ENCODE data around the gene LRIG1. TPM values are rescaled to one million over a fixed set of nuclear protein-coding genes. Genes with fewer than 3 reads are reported as not detected.

The LRIG1 gene
- total and polyA plus RNA-seq, 10 of the 15 experiments (the other 5 are each of a cell fraction or from before 2014, with no cell fraction given) = 0.84 to 16.4 (median 8.1) TPM

GRCh38 chr3:66386011-66386924, 114.6 kb downstream of the LRIG1 start (continued):
- TF ChIP-seq CEBPB (IDR thresholded peaks at IDR 0.05; ENCODE audit: borderline replicate concordance in 1 of 2, low read depth in 2 of 2, low read length in 2 of 2) = no peak
- no peak for TF ChIP-seq RAD21 (IDR thresholded peaks at IDR 0.05; ENCODE audit: insufficient read depth, low read depth, low read length)
- TF ChIP-seq, protein P1, sequence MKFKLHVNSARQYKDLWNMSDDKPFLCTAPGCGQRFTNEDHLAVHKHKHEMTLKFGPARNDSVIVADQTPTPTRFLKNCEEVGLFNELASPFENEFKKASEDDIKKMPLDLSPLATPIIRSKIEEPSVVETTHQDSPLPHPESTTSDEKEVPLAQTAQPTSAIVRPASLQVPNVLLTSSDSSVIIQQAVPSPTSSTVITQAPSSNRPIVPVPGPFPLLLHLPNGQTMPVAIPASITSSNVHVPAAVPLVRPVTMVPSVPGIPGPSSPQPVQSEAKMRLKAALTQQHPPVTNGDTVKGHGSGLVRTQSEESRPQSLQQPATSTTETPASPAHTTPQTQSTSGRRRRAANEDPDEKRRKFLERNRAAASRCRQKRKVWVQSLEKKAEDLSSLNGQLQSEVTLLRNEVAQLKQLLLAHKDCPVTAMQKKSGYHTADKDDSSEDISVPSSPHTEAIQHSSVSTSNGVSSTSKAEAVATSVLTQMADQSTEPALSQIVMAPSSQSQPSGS (IDR thresholded peaks at IDR 0.05; ENCODE audit: low read length) = peak; percentile 15; the same call in 1 of the 2 replicates
- TF ChIP-seq, protein P2, sequence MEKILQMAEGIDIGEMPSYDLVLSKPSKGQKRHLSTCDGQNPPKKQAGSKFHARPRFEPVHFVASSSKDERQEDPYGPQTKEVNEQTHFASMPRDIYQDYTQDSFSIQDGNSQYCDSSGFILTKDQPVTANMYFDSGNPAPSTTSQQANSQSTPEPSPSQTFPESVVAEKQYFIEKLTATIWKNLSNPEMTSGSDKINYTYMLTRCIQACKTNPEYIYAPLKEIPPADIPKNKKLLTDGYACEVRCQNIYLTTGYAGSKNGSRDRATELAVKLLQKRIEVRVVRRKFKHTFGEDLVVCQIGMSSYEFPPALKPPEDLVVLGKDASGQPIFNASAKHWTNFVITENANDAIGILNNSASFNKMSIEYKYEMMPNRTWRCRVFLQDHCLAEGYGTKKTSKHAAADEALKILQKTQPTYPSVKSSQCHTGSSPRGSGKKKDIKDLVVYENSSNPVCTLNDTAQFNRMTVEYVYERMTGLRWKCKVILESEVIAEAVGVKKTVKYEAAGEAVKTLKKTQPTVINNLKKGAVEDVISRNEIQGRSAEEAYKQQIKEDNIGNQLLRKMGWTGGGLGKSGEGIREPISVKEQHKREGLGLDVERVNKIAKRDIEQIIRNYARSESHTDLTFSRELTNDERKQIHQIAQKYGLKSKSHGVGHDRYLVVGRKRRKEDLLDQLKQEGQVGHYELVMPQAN (conservative IDR thresholded peaks at IDR 0.05) = peak; percentile 44; the same call in 1 of the 2 replicates
- no peak for TF ChIP-seq ZBTB33 (IDR thresholded peaks at IDR 0.05)
- no peak for TF ChIP-seq SMAD5 (IDR thresholded peaks at IDR 0.05; ENCODE audit: low read depth)
- TF ChIP-seq FOXM1 (IDR thresholded peaks at IDR 0.05; ENCODE audit: low read depth, low read length) = no peak
- TF ChIP-seq, protein P3, sequence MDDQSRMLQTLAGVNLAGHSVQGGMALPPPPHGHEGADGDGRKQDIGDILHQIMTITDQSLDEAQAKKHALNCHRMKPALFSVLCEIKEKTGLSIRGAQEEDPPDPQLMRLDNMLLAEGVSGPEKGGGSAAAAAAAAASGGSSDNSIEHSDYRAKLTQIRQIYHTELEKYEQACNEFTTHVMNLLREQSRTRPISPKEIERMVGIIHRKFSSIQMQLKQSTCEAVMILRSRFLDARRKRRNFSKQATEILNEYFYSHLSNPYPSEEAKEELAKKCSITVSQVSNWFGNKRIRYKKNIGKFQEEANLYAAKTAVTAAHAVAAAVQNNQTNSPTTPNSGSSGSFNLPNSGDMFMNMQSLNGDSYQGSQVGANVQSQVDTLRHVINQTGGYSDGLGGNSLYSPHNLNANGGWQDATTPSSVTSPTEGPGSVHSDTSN (IDR thresholded peaks at IDR 0.05; ENCODE audit: insufficient replicate concordance, low read depth, low read length) = no peak
- no peak for TF ChIP-seq RBBP5 (conservative IDR thresholded peaks at IDR 0.05)
- no peak for TF ChIP-seq CHD2 (IDR thresholded peaks at IDR 0.05; ENCODE audit: borderline replicate concordance, low read depth, low read length)
- TF ChIP-seq MYC (IDR thresholded peaks at IDR 0.05; ENCODE audit: insufficient read depth, insufficient read length, insufficient replicate concordance, low read length, severe bottlenecking) = no peak
